Measurements from ENCODE around the gene ANKRD33B. TPM values are rescaled to one million over a fixed set of nuclear protein-coding genes. Genes with fewer than 3 reads are reported as not detected.

The ANKRD33B gene
- total RNA-seq, 1 experiment from 2014 or later = 14.9 TPM

DNA sequence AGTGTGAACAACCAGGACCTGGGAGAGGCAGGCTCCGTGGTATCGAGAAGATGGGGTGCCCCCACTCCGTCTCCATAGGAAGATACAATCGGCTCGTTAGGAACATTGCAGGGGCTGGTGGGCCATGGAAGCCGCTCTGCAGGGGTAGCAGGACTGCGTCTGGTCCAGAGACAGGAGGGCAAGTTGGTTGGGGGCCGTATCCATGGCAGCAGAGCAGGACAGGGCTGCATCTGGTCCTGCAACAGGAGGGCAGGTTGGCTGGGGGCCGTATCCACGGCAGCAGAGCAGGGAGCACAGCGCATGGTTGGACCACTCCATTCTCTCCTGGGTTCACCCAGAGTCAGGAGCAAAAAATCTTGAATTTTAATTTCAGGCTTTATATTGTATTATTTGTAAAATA, 98.2 kb downstream of the ANKRD33B start:
- Histone ChIP-seq H3K27me3 (ENCODE audit: low read length) (no peaks in the 10 kb centered on the region), H3K4me1 (ENCODE audit: insufficient read depth, low read length) (peaks cover 7% of the 10 kb centered on the region), H3K36me3 (ENCODE audit: low read depth, low read length) (no peaks in the 10 kb centered on the region), H3K9ac (ENCODE audit: low read length) (no peak overlapping the region), H3F3A (ENCODE audit: low read length, unreplicated experiment) (no peaks in the 10 kb centered on the region), H4K20me1 (ENCODE audit: low read length) (no peaks in the 10 kb centered on the region), H2AFZ (ENCODE audit: low read length) (no peak overlapping the region), H3K9me2 (replicated peaks; ENCODE audit: low read length) (no peaks in the 10 kb centered on the region), H3K4me2 (ENCODE audit: low read length) (no peak overlapping the region), H3K4me3 (ENCODE audit: low read length) (no peak overlapping the region), H3K79me2 (ENCODE audit: low read length) (no peaks in the 10 kb centered on the region), H3K9me3 (ENCODE audit: low read length) (no peaks in the 10 kb centered on the region), H3K27ac (ENCODE audit: low read length) (no peak overlapping the region)
- CTCF ChIA-PET = no interaction called here
- no peak for DNase-seq
- POLR2A ChIA-PET (ENCODE audit: unreplicated experiment) = no interaction called here
- BruUV-seq (replicated peaks) = no TSS peak
- ATAC-seq = no peak
- TF ChIP-seq, protein P1, sequence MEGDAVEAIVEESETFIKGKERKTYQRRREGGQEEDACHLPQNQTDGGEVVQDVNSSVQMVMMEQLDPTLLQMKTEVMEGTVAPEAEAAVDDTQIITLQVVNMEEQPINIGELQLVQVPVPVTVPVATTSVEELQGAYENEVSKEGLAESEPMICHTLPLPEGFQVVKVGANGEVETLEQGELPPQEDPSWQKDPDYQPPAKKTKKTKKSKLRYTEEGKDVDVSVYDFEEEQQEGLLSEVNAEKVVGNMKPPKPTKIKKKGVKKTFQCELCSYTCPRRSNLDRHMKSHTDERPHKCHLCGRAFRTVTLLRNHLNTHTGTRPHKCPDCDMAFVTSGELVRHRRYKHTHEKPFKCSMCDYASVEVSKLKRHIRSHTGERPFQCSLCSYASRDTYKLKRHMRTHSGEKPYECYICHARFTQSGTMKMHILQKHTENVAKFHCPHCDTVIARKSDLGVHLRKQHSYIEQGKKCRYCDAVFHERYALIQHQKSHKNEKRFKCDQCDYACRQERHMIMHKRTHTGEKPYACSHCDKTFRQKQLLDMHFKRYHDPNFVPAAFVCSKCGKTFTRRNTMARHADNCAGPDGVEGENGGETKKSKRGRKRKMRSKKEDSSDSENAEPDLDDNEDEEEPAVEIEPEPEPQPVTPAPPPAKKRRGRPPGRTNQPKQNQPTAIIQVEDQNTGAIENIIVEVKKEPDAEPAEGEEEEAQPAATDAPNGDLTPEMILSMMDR (conservative IDR thresholded peaks at IDR 0.05; ENCODE audit: low read depth, low read length) = no peak
- no peak for TF ChIP-seq EZH2phosphoT487 (IDR thresholded peaks at IDR 0.05; ENCODE audit: borderline replicate concordance, low read length)
- no peak for TF ChIP-seq EZH2 (IDR thresholded peaks at IDR 0.05; ENCODE audit: low read length, unreplicated experiment)
- intact Hi-C loops (cut with micrococcal nuclease) = no loop called here

DNA sequence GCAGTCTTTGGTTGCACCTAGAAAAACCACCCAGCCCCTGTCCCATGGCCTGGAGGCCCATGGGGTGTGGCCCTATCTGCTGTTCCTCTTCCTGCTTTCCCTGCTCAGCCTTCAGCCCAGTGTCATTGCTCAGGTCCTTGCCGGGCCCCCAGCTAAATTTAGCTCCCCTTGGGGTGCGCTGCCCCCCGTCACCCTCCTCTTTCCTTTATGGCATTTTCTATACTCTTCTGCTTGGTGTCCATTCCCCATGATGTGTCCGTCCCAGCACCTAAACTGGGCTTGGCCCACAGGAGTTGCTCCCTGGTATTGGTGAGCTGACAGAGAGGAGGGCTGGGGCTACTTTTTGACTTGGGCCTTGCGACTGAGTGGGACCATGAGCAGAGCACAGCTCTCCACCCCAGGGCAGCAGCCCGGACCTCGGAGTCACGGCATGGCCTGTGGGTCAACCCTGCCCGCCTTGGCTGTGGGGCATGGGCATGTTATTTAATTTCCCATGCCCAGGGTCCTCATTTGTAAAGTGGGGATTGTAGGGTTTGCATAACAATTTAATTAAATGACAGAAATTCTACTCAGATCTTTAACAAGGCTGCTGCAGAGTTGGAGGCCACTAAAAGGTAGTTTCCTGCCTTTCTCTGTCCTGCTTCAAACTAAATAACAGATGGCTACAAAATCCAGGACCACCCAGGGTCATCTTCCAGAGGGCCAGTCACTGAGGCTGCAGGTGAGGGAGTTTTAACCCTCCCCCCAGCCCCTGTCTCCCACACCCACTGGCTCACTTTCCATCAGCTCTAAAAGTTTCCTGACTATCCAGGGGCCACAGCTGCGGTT, 99.0 kb downstream of the ANKRD33B start:
- BruUV-seq (replicated peaks) = no TSS peak
- DNase-seq (no peak), ATAC-seq (no peak)
- TF ChIP-seq EZH2 (IDR thresholded peaks at IDR 0.05; ENCODE audit: low read length, unreplicated experiment) (no peak), EZH2phosphoT487 (IDR thresholded peaks at IDR 0.05; ENCODE audit: borderline replicate concordance, low read length) (no peak)
- TF ChIP-seq, protein P1 (conservative IDR thresholded peaks at IDR 0.05; ENCODE audit: low read depth, low read length) = no peak
- Histone ChIP-seq H3K9me3 (ENCODE audit: low read length) (no peaks in the 10 kb centered on the region), H3F3A (ENCODE audit: low read length, unreplicated experiment) (no peaks in the 10 kb centered on the region), H2AFZ (ENCODE audit: low read length) (0 out of 2 replicates have a peak overlapping the region, but pooled peaks have one; percentile 47), H3K27ac (ENCODE audit: low read length) (no peak overlapping the region), H3K4me2 (ENCODE audit: low read length) (peak overlapping the region; percentile 82; the same call in 1 of the 2 replicates), H4K20me1 (ENCODE audit: low read length) (no peaks in the 10 kb centered on the region), H3K36me3 (ENCODE audit: low read depth, low read length) (no peaks in the 10 kb centered on the region), H3K9ac (ENCODE audit: low read length) (no peak overlapping the region), H3K9me2 (replicated peaks; ENCODE audit: low read length) (no peaks in the 10 kb centered on the region), H3K27me3 (ENCODE audit: low read length) (no peaks in the 10 kb centered on the region), H3K4me3 (ENCODE audit: low read length) (peak overlapping the region; percentile 56; the same call in 1 of the 2 replicates), H3K79me2 (ENCODE audit: low read length) (no peaks in the 10 kb centered on the region), H3K4me1 (ENCODE audit: insufficient read depth, low read length) (peaks cover 7% of the 10 kb centered on the region)
- intact Hi-C loops (cut with micrococcal nuclease) = no loop called here
- ChIA-PET POLR2A (ENCODE audit: unreplicated experiment) (no interaction called here), CTCF (no interaction called here)

Data from PC-3 (cell line).